GM21360 (cell line): ENCODE results near the gene UFD1.
"Not testable (repeated sequence)": the region's sequence is repeated elsewhere in the genome, so short reads cannot be mapped to it uniquely, and the experiment has no call there.

Experiments
- ATAC-seq: cut with Tn5 transposase; IDR thresholded peaks from one replicate; pipeline ENCODE4 v1.9.1; 2021; ENCODE audit warnings: mild to moderate bottlenecking, moderate library complexity; ENCODE audit not compliant: unreplicated experiment

UFD1 gene

GRCh38 chr22:19451570-19451969, 27.4 kb downstream of the UFD1 start:
- ATAC-seq: no peak

- no peak for ATAC-seq
These were observed 28.4 kb downstream of the UFD1 start for GRCh38 chr22:19450363-19451175.

- no peak for ATAC-seq
These were observed 29.6 kb downstream of the UFD1 start for GRCh38 chr22:19449422-19449767.

GRCh38 chr22:19448739-19449421, 30.1 kb downstream of the UFD1 start:
- no peak for ATAC-seq

- peak; percentile 39 for ATAC-seq
These were observed 30.9 kb downstream of the UFD1 start for GRCh38 chr22:19448076-19448607.

GRCh38 chr22:19447330-19448075, 31.5 kb downstream of the UFD1 start, which contains the start of gene C22orf39:
TSS of gene C22orf39 (minus strand) at chr22:19447711. CDS start at chr22:19447688, 23 bp downstream.
- ATAC-seq: peak; percentile 73

- ATAC-seq: no peak
These were observed 32.2 kb downstream of the UFD1 start for GRCh38 chr22:19446603-19447329.

GRCh38 chr22:19445279-19445982, 33.6 kb downstream of the UFD1 start:
- not testable (repeated sequence) for ATAC-seq

- no peak for ATAC-seq
These were observed 35.3 kb downstream of the UFD1 start for GRCh38 chr22:19443544-19444211.

- ATAC-seq: no peak
These were observed 36.8 kb downstream of the UFD1 start for GRCh38 chr22:19442166-19442565.

GRCh38 chr22:19440411-19441195, 38.4 kb downstream of the UFD1 start:
- no peak for ATAC-seq

- no peak for ATAC-seq
These were observed 40.7 kb downstream of the UFD1 start for GRCh38 chr22:19438298-19438697.

- not testable (repeated sequence) for ATAC-seq
These were observed 42.4 kb downstream of the UFD1 start for GRCh38 chr22:19436444-19437161.

- no peak for ATAC-seq
These were observed 44.0 kb downstream of the UFD1 start for GRCh38 chr22:19434829-19435580.

GRCh38 chr22:19434401-19434800, 44.6 kb downstream of the UFD1 start:
- no peak for ATAC-seq

GRCh38 chr22:19432133-19432851, 46.7 kb downstream of the UFD1 start, which contains the start of gene MRPL40:
TSS of gene MRPL40 (plus strand) at chr22:19432545. CDS start at chr22:19432555, 10 bp downstream.
- peak; percentile 53 for ATAC-seq
